ENCODE data around the gene ACER2.

DNA sequence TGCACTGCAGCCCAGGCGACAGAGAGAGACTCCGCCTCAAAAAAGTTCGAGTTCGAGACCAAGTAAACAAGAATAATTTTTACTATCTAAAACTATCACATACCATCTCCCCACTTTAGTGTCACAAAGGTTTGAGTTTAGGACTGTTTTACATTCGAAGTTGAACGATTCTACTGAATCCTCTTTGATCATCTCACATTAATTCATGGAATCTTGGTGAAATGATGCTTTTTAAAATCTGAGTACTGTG is 28.1 kb upstream of the ACER2 start:
- TF ChIP-seq, protein P1, sequence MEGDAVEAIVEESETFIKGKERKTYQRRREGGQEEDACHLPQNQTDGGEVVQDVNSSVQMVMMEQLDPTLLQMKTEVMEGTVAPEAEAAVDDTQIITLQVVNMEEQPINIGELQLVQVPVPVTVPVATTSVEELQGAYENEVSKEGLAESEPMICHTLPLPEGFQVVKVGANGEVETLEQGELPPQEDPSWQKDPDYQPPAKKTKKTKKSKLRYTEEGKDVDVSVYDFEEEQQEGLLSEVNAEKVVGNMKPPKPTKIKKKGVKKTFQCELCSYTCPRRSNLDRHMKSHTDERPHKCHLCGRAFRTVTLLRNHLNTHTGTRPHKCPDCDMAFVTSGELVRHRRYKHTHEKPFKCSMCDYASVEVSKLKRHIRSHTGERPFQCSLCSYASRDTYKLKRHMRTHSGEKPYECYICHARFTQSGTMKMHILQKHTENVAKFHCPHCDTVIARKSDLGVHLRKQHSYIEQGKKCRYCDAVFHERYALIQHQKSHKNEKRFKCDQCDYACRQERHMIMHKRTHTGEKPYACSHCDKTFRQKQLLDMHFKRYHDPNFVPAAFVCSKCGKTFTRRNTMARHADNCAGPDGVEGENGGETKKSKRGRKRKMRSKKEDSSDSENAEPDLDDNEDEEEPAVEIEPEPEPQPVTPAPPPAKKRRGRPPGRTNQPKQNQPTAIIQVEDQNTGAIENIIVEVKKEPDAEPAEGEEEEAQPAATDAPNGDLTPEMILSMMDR (IDR thresholded peaks at IDR 0.05): no peak
- TF ChIP-seq POLR2A (IDR thresholded peaks at IDR 0.05): no peak
- no peak for TF ChIP-seq POLR2AphosphoS5 (IDR thresholded peaks at IDR 0.05; ENCODE audit: insufficient read depth in 1 of 2, low read depth in 1 of 2)
